K562 (cell line): ENCODE results near the gene FH. TPM values are rescaled to one million over a fixed set of nuclear protein-coding genes. Genes with fewer than 3 reads are reported as not detected.

Experiments used
- BMI1 ChIP-seq: fragments of 150-350 bp; IDR thresholded peaks from 2 replicates; pipeline ENCODE4 v1.6.1; 2014; ENCODE audit warnings: low read length
- ELF4 ChIP-seq: fragments of 450-650 bp; formaldehyde crosslinking; IDR thresholded peaks from 2 replicates; pipeline ENCODE4 v1.4.0; 2022; ENCODE audit warnings: missing genetic modification characterization
- LARP7 ChIP-seq: fragments of 450-650 bp; IDR thresholded peaks from 2 replicates; pipeline ENCODE4 v1.6.1; 2016
- ZNF354B ChIP-seq: fragments of 250-450 bp; sonication (Bioruptor Pico); IDR thresholded peaks from 2 replicates; pipeline ENCODE4 v1.4.0; 2020
- ZNF444 ChIP-seq: fragments of 250-450 bp; sonication (Bioruptor Pico); IDR thresholded peaks from 2 replicates; pipeline ENCODE4 v1.4.0; 2020; ENCODE audit warnings: mild to moderate bottlenecking, moderate library complexity
- polyA plus RNA-seq, 8 experiments: library from polyadenylated mRNA; depleted of rRNA in 4 of 8; stranded (reverse) in 5 of 8; unstranded in 3 of 8; fragments of >200 nt; fragmentation: Nextera tagmentation in 2 of 8; fragmentation: Illumina TruSeq in 1 of 8; extraction: Ambion mirVana in 2 of 8; extraction: Trizol in 1 of 8; gene quantifications; 2 replicates each; pipeline versions ENCODE4 v1.2.1 to v1.2.3, GENCODE V29; 2011 to 2014; ENCODE audit warnings: inconsistent platforms in 1 of 8, missing spikeins in 1 of 8
- total RNA-seq, 7 experiments: library from RNA; depleted of rRNA in 6 of 7; stranded (reverse); fragments of >200 nt in 6 of 7; fragmentation: Illumina TruSeq in 2 of 7; extraction: Trizol in 2 of 7; gene quantifications; 2 replicates each; pipeline versions ENCODE4 v1.2.1 to v1.2.3, GENCODE V29; 2011 to 2021; ENCODE audit warnings: low replicate concordance in 1 of 7
- TF ChIP-seq, protein P1 (sequence below): fragments of 450-650 bp; IDR thresholded peaks from 2 replicates; pipeline ENCODE4 v1.6.1; 2016; ENCODE audit warnings: mild to moderate bottlenecking, moderate library complexity
- TF ChIP-seq, protein P2 (sequence below): sonication (generic); formaldehyde crosslinking; IDR thresholded peaks from 2 replicates; pipeline ENCODE4 v1.8.0; 2022; ENCODE audit warnings: missing genetic modification reagents, mild to moderate bottlenecking, moderate library complexity, borderline replicate concordance
- TF ChIP-seq, protein P3 (sequence below): fragments of 450-650 bp; IDR thresholded peaks from 2 replicates; pipeline ENCODE4 v1.6.1; 2016; ENCODE audit warnings: mild to moderate bottlenecking

Gene FH
- total and polyA plus RNA-seq, 9 of the 15 experiments (the other 6 are each of a cell fraction or from before 2014, with no cell fraction given) = 117 to 240 (median 211) TPM

DNA sequence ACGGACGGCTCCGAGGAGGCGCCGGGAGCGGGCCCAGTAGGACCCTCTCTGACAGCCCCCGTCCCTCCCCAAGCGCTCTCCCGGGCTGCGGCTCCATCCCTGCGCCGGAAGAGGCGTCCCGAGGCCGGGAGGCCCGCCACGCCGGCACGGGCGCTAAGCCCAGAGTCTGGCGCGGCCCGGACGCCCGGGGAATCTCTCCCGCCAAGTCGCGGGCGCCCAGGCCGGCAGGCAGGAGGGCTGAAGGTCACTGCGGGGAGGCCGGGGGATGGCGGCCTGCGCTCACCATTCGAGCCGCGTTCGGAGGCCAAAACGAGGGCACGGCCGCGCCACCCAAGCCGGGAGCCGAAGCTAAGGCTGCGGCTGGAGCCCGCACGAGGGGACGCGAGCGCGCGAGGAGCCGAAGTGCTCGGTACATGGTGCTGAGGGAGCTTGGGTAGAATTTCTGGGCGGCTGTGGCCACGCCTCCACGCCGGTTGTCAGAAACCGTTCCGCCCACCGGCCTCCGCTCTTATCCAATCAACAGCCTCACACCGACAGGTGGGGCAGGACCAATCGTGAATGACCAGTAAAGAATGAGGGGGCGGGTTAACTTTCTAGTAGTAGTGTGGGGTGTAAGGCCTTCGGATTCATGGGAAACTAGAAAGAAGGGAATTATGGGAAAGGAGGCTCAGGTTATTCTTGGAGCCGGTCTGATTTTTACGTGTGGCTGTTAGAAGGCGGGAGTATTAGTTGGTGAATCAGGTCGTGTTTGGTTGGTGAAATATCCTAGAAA lies at the start of gene FH (continued):
- TF ChIP-seq, protein P1, sequence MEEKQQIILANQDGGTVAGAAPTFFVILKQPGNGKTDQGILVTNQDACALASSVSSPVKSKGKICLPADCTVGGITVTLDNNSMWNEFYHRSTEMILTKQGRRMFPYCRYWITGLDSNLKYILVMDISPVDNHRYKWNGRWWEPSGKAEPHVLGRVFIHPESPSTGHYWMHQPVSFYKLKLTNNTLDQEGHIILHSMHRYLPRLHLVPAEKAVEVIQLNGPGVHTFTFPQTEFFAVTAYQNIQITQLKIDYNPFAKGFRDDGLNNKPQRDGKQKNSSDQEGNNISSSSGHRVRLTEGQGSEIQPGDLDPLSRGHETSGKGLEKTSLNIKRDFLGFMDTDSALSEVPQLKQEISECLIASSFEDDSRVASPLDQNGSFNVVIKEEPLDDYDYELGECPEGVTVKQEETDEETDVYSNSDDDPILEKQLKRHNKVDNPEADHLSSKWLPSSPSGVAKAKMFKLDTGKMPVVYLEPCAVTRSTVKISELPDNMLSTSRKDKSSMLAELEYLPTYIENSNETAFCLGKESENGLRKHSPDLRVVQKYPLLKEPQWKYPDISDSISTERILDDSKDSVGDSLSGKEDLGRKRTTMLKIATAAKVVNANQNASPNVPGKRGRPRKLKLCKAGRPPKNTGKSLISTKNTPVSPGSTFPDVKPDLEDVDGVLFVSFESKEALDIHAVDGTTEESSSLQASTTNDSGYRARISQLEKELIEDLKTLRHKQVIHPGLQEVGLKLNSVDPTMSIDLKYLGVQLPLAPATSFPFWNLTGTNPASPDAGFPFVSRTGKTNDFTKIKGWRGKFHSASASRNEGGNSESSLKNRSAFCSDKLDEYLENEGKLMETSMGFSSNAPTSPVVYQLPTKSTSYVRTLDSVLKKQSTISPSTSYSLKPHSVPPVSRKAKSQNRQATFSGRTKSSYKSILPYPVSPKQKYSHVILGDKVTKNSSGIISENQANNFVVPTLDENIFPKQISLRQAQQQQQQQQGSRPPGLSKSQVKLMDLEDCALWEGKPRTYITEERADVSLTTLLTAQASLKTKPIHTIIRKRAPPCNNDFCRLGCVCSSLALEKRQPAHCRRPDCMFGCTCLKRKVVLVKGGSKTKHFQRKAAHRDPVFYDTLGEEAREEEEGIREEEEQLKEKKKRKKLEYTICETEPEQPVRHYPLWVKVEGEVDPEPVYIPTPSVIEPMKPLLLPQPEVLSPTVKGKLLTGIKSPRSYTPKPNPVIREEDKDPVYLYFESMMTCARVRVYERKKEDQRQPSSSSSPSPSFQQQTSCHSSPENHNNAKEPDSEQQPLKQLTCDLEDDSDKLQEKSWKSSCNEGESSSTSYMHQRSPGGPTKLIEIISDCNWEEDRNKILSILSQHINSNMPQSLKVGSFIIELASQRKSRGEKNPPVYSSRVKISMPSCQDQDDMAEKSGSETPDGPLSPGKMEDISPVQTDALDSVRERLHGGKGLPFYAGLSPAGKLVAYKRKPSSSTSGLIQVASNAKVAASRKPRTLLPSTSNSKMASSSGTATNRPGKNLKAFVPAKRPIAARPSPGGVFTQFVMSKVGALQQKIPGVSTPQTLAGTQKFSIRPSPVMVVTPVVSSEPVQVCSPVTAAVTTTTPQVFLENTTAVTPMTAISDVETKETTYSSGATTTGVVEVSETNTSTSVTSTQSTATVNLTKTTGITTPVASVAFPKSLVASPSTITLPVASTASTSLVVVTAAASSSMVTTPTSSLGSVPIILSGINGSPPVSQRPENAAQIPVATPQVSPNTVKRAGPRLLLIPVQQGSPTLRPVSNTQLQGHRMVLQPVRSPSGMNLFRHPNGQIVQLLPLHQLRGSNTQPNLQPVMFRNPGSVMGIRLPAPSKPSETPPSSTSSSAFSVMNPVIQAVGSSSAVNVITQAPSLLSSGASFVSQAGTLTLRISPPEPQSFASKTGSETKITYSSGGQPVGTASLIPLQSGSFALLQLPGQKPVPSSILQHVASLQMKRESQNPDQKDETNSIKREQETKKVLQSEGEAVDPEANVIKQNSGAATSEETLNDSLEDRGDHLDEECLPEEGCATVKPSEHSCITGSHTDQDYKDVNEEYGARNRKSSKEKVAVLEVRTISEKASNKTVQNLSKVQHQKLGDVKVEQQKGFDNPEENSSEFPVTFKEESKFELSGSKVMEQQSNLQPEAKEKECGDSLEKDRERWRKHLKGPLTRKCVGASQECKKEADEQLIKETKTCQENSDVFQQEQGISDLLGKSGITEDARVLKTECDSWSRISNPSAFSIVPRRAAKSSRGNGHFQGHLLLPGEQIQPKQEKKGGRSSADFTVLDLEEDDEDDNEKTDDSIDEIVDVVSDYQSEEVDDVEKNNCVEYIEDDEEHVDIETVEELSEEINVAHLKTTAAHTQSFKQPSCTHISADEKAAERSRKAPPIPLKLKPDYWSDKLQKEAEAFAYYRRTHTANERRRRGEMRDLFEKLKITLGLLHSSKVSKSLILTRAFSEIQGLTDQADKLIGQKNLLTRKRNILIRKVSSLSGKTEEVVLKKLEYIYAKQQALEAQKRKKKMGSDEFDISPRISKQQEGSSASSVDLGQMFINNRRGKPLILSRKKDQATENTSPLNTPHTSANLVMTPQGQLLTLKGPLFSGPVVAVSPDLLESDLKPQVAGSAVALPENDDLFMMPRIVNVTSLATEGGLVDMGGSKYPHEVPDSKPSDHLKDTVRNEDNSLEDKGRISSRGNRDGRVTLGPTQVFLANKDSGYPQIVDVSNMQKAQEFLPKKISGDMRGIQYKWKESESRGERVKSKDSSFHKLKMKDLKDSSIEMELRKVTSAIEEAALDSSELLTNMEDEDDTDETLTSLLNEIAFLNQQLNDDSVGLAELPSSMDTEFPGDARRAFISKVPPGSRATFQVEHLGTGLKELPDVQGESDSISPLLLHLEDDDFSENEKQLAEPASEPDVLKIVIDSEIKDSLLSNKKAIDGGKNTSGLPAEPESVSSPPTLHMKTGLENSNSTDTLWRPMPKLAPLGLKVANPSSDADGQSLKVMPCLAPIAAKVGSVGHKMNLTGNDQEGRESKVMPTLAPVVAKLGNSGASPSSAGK = peak; percentile 86
- TF ChIP-seq BMI1 (no peak), ZNF354B (CRISPR knock-in tag) (no peak), ZNF444 (no peak), LARP7 (no peak), ELF4 (CRISPR knock-in tag) (no peak)
- TF ChIP-seq, protein P2, sequence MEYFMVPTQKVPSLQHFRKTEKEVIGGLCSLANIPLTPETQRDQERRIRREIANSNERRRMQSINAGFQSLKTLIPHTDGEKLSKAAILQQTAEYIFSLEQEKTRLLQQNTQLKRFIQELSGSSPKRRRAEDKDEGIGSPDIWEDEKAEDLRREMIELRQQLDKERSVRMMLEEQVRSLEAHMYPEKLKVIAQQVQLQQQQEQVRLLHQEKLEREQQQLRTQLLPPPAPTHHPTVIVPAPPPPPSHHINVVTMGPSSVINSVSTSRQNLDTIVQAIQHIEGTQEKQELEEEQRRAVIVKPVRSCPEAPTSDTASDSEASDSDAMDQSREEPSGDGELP (CRISPR knock-in tag) = peak; percentile 74; the same call in 1 of the 2 replicates
- TF ChIP-seq, protein P3, sequence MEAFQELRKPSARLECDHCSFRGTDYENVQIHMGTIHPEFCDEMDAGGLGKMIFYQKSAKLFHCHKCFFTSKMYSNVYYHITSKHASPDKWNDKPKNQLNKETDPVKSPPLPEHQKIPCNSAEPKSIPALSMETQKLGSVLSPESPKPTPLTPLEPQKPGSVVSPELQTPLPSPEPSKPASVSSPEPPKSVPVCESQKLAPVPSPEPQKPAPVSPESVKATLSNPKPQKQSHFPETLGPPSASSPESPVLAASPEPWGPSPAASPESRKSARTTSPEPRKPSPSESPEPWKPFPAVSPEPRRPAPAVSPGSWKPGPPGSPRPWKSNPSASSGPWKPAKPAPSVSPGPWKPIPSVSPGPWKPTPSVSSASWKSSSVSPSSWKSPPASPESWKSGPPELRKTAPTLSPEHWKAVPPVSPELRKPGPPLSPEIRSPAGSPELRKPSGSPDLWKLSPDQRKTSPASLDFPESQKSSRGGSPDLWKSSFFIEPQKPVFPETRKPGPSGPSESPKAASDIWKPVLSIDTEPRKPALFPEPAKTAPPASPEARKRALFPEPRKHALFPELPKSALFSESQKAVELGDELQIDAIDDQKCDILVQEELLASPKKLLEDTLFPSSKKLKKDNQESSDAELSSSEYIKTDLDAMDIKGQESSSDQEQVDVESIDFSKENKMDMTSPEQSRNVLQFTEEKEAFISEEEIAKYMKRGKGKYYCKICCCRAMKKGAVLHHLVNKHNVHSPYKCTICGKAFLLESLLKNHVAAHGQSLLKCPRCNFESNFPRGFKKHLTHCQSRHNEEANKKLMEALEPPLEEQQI = peak; percentile 94
